Panc1 (cell line): ENCODE measurements around the gene DPP9.

Experiments used
- POLR2AphosphoS5 ChIP-seq: IDR thresholded peaks from 2 replicates; pipeline ENCODE4 v1.6.1; 2012; ENCODE audit warnings: mild to moderate bottlenecking, low read depth, low read length, moderate library complexity
- SIN3A ChIP-seq: IDR thresholded peaks from 2 replicates; pipeline ENCODE4 v1.6.1; 2012; ENCODE audit warnings: low read depth, mild to moderate bottlenecking, low read length, moderate library complexity, borderline replicate concordance; ENCODE audit not compliant: insufficient read depth
- TCF7L2 ChIP-seq: IDR thresholded peaks from 2 replicates; pipeline ENCODE4 v1.6.1; 2011; ENCODE audit warnings: mild to moderate bottlenecking, low read depth, low read length, inconsistent platforms
- TF ChIP-seq, protein P1 (sequence below): fragments of 450-650 bp; IDR thresholded peaks from 2 replicates; pipeline ENCODE4 v1.5.1; 2017; ENCODE audit warnings: mild to moderate bottlenecking
- TF ChIP-seq, protein P2 (sequence below), 2 experiments: IDR thresholded peaks; 2 replicates each; pipeline ENCODE4 v1.6.1; 2011 to 2012; ENCODE audit warnings: low read depth in 2 of 2, control low read depth in 1 of 2, low read length in 1 of 2, mild to moderate bottlenecking in 1 of 2, moderate library complexity in 1 of 2; ENCODE audit not compliant: insufficient read depth in 1 of 2

DNA sequence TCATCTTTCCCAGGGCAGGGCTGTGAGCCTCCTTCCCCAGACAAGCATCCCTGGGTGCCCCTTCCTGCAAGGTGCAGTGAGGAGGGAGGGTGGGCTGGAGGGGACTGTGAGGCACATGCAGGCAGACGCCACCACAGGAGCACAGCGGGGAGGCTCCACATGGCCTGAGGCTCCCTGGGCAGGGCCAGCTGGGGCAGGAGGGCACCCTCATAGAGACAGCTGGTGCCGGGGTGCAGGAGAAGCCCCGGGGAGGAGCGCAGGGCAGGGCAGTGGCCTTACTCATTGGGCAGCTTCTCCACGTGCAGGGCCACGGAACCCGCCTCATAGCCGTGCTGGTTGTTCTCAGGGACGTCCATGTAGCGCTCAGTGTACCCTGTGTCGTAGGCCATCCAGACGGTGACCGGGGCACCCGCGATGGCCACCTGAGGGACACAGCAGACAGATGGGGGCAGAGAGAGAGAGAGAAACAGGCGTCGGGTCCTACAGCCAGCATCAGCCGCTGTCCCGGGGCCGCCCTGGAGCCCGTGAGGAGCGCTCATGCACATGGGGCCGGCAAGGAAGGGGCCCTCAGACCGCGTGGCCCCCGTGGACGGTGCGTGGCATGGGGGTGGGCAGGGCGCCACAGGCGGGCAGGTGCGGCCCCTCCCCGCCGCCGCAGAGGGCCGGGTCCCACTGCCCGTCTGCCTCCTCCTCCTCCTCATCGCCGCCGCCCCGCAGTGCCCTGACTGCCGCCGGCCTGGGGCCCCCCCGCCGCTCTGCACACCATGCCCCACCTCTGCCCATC lies 41.0 kb downstream of the DPP9 start:
- no peak for TF ChIP-seq POLR2AphosphoS5
- TF ChIP-seq, protein P1, sequence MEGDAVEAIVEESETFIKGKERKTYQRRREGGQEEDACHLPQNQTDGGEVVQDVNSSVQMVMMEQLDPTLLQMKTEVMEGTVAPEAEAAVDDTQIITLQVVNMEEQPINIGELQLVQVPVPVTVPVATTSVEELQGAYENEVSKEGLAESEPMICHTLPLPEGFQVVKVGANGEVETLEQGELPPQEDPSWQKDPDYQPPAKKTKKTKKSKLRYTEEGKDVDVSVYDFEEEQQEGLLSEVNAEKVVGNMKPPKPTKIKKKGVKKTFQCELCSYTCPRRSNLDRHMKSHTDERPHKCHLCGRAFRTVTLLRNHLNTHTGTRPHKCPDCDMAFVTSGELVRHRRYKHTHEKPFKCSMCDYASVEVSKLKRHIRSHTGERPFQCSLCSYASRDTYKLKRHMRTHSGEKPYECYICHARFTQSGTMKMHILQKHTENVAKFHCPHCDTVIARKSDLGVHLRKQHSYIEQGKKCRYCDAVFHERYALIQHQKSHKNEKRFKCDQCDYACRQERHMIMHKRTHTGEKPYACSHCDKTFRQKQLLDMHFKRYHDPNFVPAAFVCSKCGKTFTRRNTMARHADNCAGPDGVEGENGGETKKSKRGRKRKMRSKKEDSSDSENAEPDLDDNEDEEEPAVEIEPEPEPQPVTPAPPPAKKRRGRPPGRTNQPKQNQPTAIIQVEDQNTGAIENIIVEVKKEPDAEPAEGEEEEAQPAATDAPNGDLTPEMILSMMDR = no peak
- TF ChIP-seq, protein P2, sequence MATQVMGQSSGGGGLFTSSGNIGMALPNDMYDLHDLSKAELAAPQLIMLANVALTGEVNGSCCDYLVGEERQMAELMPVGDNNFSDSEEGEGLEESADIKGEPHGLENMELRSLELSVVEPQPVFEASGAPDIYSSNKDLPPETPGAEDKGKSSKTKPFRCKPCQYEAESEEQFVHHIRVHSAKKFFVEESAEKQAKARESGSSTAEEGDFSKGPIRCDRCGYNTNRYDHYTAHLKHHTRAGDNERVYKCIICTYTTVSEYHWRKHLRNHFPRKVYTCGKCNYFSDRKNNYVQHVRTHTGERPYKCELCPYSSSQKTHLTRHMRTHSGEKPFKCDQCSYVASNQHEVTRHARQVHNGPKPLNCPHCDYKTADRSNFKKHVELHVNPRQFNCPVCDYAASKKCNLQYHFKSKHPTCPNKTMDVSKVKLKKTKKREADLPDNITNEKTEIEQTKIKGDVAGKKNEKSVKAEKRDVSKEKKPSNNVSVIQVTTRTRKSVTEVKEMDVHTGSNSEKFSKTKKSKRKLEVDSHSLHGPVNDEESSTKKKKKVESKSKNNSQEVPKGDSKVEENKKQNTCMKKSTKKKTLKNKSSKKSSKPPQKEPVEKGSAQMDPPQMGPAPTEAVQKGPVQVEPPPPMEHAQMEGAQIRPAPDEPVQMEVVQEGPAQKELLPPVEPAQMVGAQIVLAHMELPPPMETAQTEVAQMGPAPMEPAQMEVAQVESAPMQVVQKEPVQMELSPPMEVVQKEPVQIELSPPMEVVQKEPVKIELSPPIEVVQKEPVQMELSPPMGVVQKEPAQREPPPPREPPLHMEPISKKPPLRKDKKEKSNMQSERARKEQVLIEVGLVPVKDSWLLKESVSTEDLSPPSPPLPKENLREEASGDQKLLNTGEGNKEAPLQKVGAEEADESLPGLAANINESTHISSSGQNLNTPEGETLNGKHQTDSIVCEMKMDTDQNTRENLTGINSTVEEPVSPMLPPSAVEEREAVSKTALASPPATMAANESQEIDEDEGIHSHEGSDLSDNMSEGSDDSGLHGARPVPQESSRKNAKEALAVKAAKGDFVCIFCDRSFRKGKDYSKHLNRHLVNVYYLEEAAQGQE (IDR thresholded peaks at IDR 0.05; ENCODE audit: insufficient read depth in 1 of 2, low read depth in 2 of 2, low read length in 1 of 2) = no peak
- no peak for TF ChIP-seq TCF7L2
- TF ChIP-seq SIN3A = no peak
